ENCODE data around the gene ARHGAP9. TPM values are rescaled to one million over a fixed set of nuclear protein-coding genes. Genes with fewer than 3 reads are reported as not detected.

Gene ARHGAP9
- total RNA-seq, 2 experiments from 2014 or later: 234 to 363 TPM

- Mint-ChIP-seq H3K27ac (no peak overlapping the region), H3K36me3 (peaks cover 44% of the 10 kb centered on the region), H3K27me3 (no peaks in the 10 kb centered on the region), H3K4me3 (no peak overlapping the region), H3K9me3 (ENCODE audit: low read depth) (no peaks in the 10 kb centered on the region), H3K4me1 (peaks cover 34% of the 10 kb centered on the region)
- no peak for DNase-seq
- CTCF ChIA-PET: interaction anchor here (12.4 kb wide), 1 partner anchor 9 kb away, joined by 193 read pairs; the partner anchor contains the start of gene GLI1
- ATAC-seq: no peak
These were observed 8.6 kb downstream of the ARHGAP9 start for GRCh38 chr12:57470970-57471656.

GRCh38 chr12:57470286-57470969 lies 9.2 kb downstream of the ARHGAP9 start:
- Mint-ChIP-seq H3K27ac (no peak overlapping the region), H3K4me3 (no peak overlapping the region), H3K36me3 (peaks cover 40% of the 10 kb centered on the region), H3K4me1 (peaks cover 28% of the 10 kb centered on the region), H3K9me3 (ENCODE audit: low read depth) (no peaks in the 10 kb centered on the region), H3K27me3 (no peaks in the 10 kb centered on the region)
- DNase-seq: no peak
- ATAC-seq: no peak
- CTCF ChIA-PET: interaction anchor here (1.2 kb wide), 1 partner anchor 10 kb away, joined by 3 read pairs; the partner anchor contains the start of gene ARHGAP9

GRCh38 chr12:57469296-57470164 lies 10.1 kb downstream of the ARHGAP9 start:
- no peaks in the 10 kb centered on the region for H3K27me3 Mint-ChIP-seq
- peaks cover 29% of the 10 kb centered on the region for H3K4me1 Mint-ChIP-seq
- CTCF ChIA-PET: interaction anchor here (0.9 to 1.2 kb wide), 3 partner anchors 11 to 14 kb away, joined by 3 read pairs; partner anchors contain the start of gene ARHGAP9
- H3K36me3 Mint-ChIP-seq: peaks cover 35% of the 10 kb centered on the region
- H3K4me3 Mint-ChIP-seq: no peak overlapping the region
- no peaks in the 10 kb centered on the region for H3K9me3 Mint-ChIP-seq (ENCODE audit: low read depth)
- no peak for ATAC-seq
- H3K27ac Mint-ChIP-seq: no peak overlapping the region
- no peak for DNase-seq

GRCh38 chr12:57467915-57468314 lies 11.8 kb downstream of the ARHGAP9 start:
- Mint-ChIP-seq H3K27ac (no peak overlapping the region), H3K36me3 (peaks cover 24% of the 10 kb centered on the region), H3K27me3 (no peaks in the 10 kb centered on the region), H3K9me3 (ENCODE audit: low read depth) (no peaks in the 10 kb centered on the region), H3K4me3 (no peak overlapping the region), H3K4me1 (peaks cover 31% of the 10 kb centered on the region)
- DNase-seq: no peak
- no peak for ATAC-seq
- CTCF ChIA-PET: interaction anchor here (0.6 to 1.1 kb wide), 2 partner anchors 9 to 441 kb away, joined by 3 read pairs; no protein-coding TSS in a partner anchor

- peaks cover 31% of the 10 kb centered on the region for H3K4me1 Mint-ChIP-seq
- CTCF ChIA-PET: interaction anchor here (9.9 kb wide), 1 partner anchor 10 kb away, joined by 193 read pairs; the partner anchor contains the start of gene ARHGAP9
These were observed 12.3 kb downstream of the ARHGAP9 start for GRCh38 chr12:57467212-57467874.

GRCh38 chr12:57465747-57466505 lies 13.7 kb downstream of the ARHGAP9 start:
- H3K27me3 Mint-ChIP-seq: peaks cover 11% of the 10 kb centered on the region
- H3K4me3 Mint-ChIP-seq: no peak overlapping the region
- ATAC-seq: no peak
- H3K27ac Mint-ChIP-seq: no peak overlapping the region
- peaks cover 13% of the 10 kb centered on the region for H3K36me3 Mint-ChIP-seq
- H3K4me1 Mint-ChIP-seq: peaks cover 39% of the 10 kb centered on the region
- DNase-seq: no peak
- CTCF ChIA-PET: interaction anchor here (0.7 to 9.9 kb wide), 4 partner anchors 11 to 16 kb away, joined by 3 to 193 read pairs (median 6); partner anchors contain the start of genes ARHGAP9 and INHBE
- H3K9me3 Mint-ChIP-seq (ENCODE audit: low read depth): no peaks in the 10 kb centered on the region

More at GRCh38 chr12:57467212-57467874, 12.3 kb downstream of the ARHGAP9 start:
- ATAC-seq (no peak), DNase-seq (no peak)
- H3K27me3 Mint-ChIP-seq: peaks cover 2% of the 10 kb centered on the region
- no peak overlapping the region for H3K4me3 Mint-ChIP-seq
- peaks cover 19% of the 10 kb centered on the region for H3K36me3 Mint-ChIP-seq
- no peak overlapping the region for H3K27ac Mint-ChIP-seq
- H3K9me3 Mint-ChIP-seq (ENCODE audit: low read depth): no peaks in the 10 kb centered on the region

- Mint-ChIP-seq H3K9me3 (ENCODE audit: low read depth) (no peaks in the 10 kb centered on the region), H3K4me1 (peaks cover 43% of the 10 kb centered on the region), H3K27me3 (peaks cover 16% of the 10 kb centered on the region), H3K4me3 (no peak overlapping the region), H3K36me3 (peaks cover 13% of the 10 kb centered on the region), H3K27ac (no peak overlapping the region)
- DNase-seq (no peak), ATAC-seq (no peak)
- CTCF ChIA-PET: interaction anchor here (0.7 to 9.9 kb wide), 4 partner anchors 10 to 15 kb away, joined by 3 to 193 read pairs (median 6); partner anchors contain the start of genes ARHGAP9 and INHBE
These were observed 14.5 kb downstream of the ARHGAP9 start for GRCh38 chr12:57465030-57465746.

- ATAC-seq (no peak), DNase-seq (no peak)
- no peak overlapping the region for H3K27ac Mint-ChIP-seq
- H3K36me3 Mint-ChIP-seq: peaks cover 9% of the 10 kb centered on the region
- H3K27me3 Mint-ChIP-seq: peaks cover 18% of the 10 kb centered on the region
- peaks cover 41% of the 10 kb centered on the region for H3K4me1 Mint-ChIP-seq
- CTCF ChIA-PET: interaction anchor here (1.5 to 15.0 kb wide), 4 partner anchors 9 to 223 kb away, joined by 4 to 193 read pairs (median 76); partner anchors contain the start of genes ARHGAP9 and INHBE
- no peak overlapping the region for H3K4me3 Mint-ChIP-seq
- no peaks in the 10 kb centered on the region for H3K9me3 Mint-ChIP-seq (ENCODE audit: low read depth)
These were observed 15.1 kb downstream of the ARHGAP9 start for GRCh38 chr12:57464569-57464968.

GRCh38 chr12:57462912-57463253 lies 16.8 kb downstream of the ARHGAP9 start:
- Mint-ChIP-seq H3K27ac (no peak overlapping the region), H3K9me3 (ENCODE audit: low read depth) (no peaks in the 10 kb centered on the region), H3K4me3 (peak overlapping the region; percentile 82), H3K4me1 (peaks cover 46% of the 10 kb centered on the region), H3K27me3 (peaks cover 18% of the 10 kb centered on the region), H3K36me3 (no peaks in the 10 kb centered on the region)
- no peak for DNase-seq
- CTCF ChIA-PET: interaction anchor here (0.7 to 15.0 kb wide), 20 partner anchors 11 to 849 kb away, joined by 3 to 193 read pairs (median 3); partner anchors contain the start of genes ARHGAP9, B4GALNT1, DCTN2 and INHBC
- no peak for ATAC-seq

- H3K4me1 Mint-ChIP-seq: peaks cover 46% of the 10 kb centered on the region
- no peaks in the 10 kb centered on the region for H3K9me3 Mint-ChIP-seq (ENCODE audit: low read depth)
These were observed 17.3 kb downstream of the ARHGAP9 start for GRCh38 chr12:57462251-57462911.

GRCh38 chr12:57461917-57462250 lies 17.8 kb downstream of the ARHGAP9 start:
- H3K27ac Mint-ChIP-seq: no peak overlapping the region
- H3K36me3 Mint-ChIP-seq: no peaks in the 10 kb centered on the region
- H3K4me1 Mint-ChIP-seq: peaks cover 46% of the 10 kb centered on the region
- H3K27me3 Mint-ChIP-seq: peaks cover 18% of the 10 kb centered on the region
- H3K9me3 Mint-ChIP-seq (ENCODE audit: low read depth): no peaks in the 10 kb centered on the region
- CTCF ChIA-PET: interaction anchor here (0.6 to 15.0 kb wide), 17 partner anchors 10 to 350 kb away, joined by 3 to 193 read pairs (median 6); partner anchors contain the start of genes ARHGAP9, INHBC, SHMT2 and STAT6
- ATAC-seq (no peak), DNase-seq (no peak)
- peak overlapping the region; percentile 82 for H3K4me3 Mint-ChIP-seq

More at GRCh38 chr12:57462251-57462911, 17.3 kb downstream of the ARHGAP9 start:
- H3K4me3 Mint-ChIP-seq: peak overlapping the region; percentile 82
- peak overlapping the region; percentile 58 for H3K27ac Mint-ChIP-seq
- peaks cover 18% of the 10 kb centered on the region for H3K27me3 Mint-ChIP-seq
- peak; percentile 80 for ATAC-seq
- CTCF ChIA-PET: interaction anchor here (0.7 to 15.0 kb wide), 19 partner anchors 11 to 351 kb away, joined by 3 to 193 read pairs (median 6); partner anchors contain the start of genes ARHGAP9, B4GALNT1, DCTN2 and INHBC
- no peaks in the 10 kb centered on the region for H3K36me3 Mint-ChIP-seq
- peak; percentile 94 for DNase-seq

All from activated CD8-positive, alpha-beta memory T cell treated with anti-CD3 and anti-CD28 coated beads, Interleukin-2, amount 10 ng/mL, durations not matched to agents 7 days and 5 days (primary cell).